BJ (cell line): ENCODE data around the gene PKHD1. TPM values are rescaled to one million over a fixed set of nuclear protein-coding genes. Genes with fewer than 3 reads are reported as not detected.
"Not testable (repeated sequence)": the region's sequence is repeated elsewhere in the genome, so short reads cannot be mapped to it uniquely, and the experiment has no call there.

ENCODE experiments used
- CTCF ChIA-PET: fragments of 350-600 bp; formaldehyde crosslinking; extraction: SDS; loops from one replicate; lab custom pipeline; 2021; ENCODE audit warnings: antibody characterized with exemption, inconsistent platforms; lab: Yijun Ruan, JAX
- POLR2A ChIA-PET: fragments of 300-600 bp; sonication (Branson Sonifier 250); formaldehyde crosslinking; extraction: SDS; loops from one replicate; lab custom pipeline; 2021; ENCODE audit warnings: antibody characterized with exemption; lab: Charles Lee
- DNase-seq: peaks from one replicate; pipeline ENCODE4 v3.0.0-alpha.2; 2011; ENCODE audit warnings: low read depth
- H3K27me3 ChIP-seq: 2 replicates; pipeline ENCODE4 v1.6.0; 2011; ENCODE audit warnings: low read length; ENCODE audit not compliant: control insufficient read depth, insufficient read depth
- H3K36me3 ChIP-seq: 2 replicates; pipeline ENCODE4 v1.5.1; 2011; ENCODE audit warnings: low read length; ENCODE audit not compliant: control insufficient read depth, insufficient read depth
- H3K4me3 ChIP-seq: 2 replicates; pipeline ENCODE4 v1.5.1; 2011; ENCODE audit warnings: low read depth, mild to moderate bottlenecking, control low read depth, low read length
- CTCF ChIP-seq: IDR thresholded peaks from 2 replicates; pipeline ENCODE4 v1.5.1; 2011; ENCODE audit warnings: low read depth, mild to moderate bottlenecking, control low read depth, inconsistent platforms, low read length, moderate library complexity; ENCODE audit not compliant: insufficient read depth
- polyA plus RNA-seq: library from polyadenylated mRNA; depleted of rRNA; stranded (reverse); fragments of >200 nt; gene quantifications from 2 replicates; pipeline ENCODE4 v1.2.3, GENCODE V29; 2011

PKHD1 gene
- polyA plus RNA-seq, 1 experiment, result not detected

DNA sequence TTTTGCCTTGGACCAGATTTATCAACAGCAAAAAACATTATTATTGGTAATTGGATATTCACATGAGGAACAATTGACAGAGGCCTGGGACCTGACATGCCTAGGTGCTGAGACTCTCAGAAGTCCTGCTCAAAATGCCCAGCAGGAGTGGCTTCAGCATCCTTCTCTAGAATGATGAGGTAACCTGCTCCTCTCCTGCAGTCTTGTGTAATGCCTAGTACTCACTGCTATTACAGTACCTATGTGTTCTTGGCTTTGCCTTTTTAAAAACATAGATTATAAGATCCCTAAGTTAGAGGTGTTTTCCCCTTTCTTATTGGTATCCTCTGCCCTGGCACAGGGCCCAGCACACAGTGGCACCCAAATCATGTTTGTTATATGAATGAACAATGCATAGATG, 230.9 kb downstream of the PKHD1 start:
- POLR2A ChIA-PET, result no interaction called here
- CTCF ChIA-PET, result interaction anchor here (1.6 kb wide), 1 partner anchor 12 kb away, joined by 3 read pairs; no protein-coding TSS in a partner anchor
- DNase-seq, result no peak
- no peak for TF ChIP-seq CTCF
- Histone ChIP-seq H3K36me3 (no peaks in the 10 kb centered on the region), H3K27me3 (no peaks in the 10 kb centered on the region), H3K4me3 (no peak overlapping the region)

DNA sequence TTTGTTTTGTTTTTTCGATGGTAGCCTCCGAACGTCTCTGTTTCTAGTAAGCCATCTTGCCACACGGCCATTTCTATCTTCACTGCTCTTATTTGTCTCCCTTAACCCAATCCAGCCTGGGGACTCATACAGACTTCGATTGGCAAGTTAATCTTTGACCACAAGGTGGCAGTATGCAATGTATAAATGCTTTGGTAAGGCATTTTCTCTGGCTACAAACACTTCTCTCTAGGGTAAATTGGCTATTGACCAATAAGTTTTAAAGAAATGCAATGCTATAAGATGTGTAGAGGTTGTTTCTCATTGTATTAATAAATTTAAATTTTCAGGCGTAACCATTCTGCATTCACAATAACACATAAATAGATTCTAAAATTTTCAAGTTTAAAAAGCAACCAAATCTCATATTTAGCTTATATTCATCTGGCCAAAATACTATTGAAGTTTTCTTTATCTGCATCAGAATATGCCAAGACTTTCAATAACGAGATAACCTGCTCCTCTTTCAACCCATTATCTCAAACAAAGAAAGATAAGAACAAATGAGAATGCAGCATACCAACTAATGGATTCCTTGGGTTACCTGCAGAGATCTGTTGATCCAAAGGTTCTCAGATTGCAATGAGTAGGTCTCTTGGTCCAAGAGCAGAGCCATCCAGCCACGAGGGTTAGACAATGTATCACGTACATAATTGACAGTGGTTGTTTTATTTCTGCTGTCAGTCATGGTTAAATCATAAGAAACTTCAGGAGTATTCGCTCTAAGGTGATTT, 231.9 kb downstream of the PKHD1 start:
- POLR2A ChIA-PET, result no interaction called here
- TF ChIP-seq CTCF, result peak; percentile 57
- no peak for DNase-seq
- Histone ChIP-seq H3K27me3 (no peaks in the 10 kb centered on the region), H3K4me3 (no peak overlapping the region), H3K36me3 (no peaks in the 10 kb centered on the region)
- CTCF ChIA-PET, result interaction anchor here (0.7 to 2.6 kb wide), 4 partner anchors 11 to 194 kb away, joined by 3 to 8 read pairs (median 4); no protein-coding TSS in a partner anchor

DNA sequence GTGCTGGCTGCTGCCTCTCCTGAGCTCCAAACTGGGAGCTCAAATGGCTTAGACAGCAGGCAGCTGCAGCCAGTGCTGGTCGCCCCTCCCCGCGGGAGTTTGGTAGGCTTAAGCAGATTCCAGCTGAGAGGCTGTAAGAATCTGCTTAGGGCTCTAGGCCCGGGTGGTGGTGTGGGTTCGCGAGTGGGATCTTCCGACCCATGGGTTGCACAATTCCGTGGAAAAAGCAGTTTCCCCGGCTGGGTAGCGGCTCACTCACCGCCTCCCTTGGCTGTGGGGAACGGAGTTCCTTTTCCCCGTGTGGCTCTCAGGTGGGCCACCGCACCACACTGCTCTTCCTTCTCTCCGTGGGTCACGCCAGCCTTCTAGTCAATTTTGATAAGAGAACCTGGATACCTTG, 232.5 kb downstream of the PKHD1 start:
- Histone ChIP-seq H3K36me3 (no peaks in the 10 kb centered on the region), H3K27me3 (no peaks in the 10 kb centered on the region), H3K4me3 (no peak overlapping the region)
- no peak for DNase-seq
- TF ChIP-seq CTCF, result no peak
- ChIA-PET POLR2A (no interaction called here), CTCF (interaction anchor here (0.7 to 2.9 kb wide), 5 partner anchors 9 to 195 kb away, joined by 3 to 8 read pairs (median 4); no protein-coding TSS in a partner anchor)

DNA sequence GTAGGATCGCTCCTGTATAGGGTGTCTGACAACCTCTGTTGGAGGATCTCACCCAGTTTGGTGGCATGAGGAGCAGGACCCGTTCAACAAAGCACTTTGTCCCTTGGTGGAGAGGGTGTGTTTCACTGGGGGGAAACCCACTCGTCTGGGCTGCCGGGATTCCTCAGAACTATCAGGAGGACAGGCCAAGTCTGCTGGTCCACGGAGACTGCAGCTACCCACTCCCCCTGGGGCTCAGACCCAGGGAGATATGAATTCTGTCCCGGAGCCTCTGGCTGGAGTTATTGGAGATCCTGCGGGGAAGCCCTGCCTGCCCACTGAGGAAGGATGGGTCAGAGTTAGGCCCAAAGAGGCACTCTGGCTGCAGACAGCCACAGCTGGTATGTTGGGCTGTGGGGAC, 233.1 kb downstream of the PKHD1 start:
- DNase-seq, result no peak
- TF ChIP-seq CTCF, result no peak
- CTCF ChIA-PET, result interaction anchor here (0.7 to 2.9 kb wide), 4 partner anchors 9 to 195 kb away, joined by 4 to 8 read pairs (median 6); no protein-coding TSS in a partner anchor
- POLR2A ChIA-PET, result no interaction called here
- Histone ChIP-seq H3K4me3 (no peak overlapping the region), H3K27me3 (no peaks in the 10 kb centered on the region), H3K36me3 (no peaks in the 10 kb centered on the region)

DNA sequence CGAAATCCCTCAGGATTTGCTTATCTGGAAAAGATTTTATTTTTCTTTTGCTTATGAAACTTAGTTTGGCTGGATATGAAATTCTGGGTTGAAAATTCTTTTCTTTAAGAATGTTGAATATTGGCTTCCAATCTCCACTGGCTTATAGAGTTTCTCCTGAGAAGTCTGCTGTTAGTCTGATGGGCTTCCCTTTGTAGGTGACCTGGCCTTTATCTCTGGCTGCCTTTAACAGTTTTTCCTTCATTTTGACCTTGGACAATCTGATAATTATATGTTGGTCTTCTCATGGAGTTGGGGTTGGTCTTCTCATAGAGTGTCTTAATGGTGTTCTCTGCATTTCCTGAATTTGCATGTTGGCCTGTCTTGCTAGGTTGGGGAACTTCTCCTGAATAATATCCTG, 234.3 kb downstream of the PKHD1 start:
- POLR2A ChIA-PET, H3K4me3 ChIP-seq, DNase-seq, H3K36me3 ChIP-seq, H3K27me3 ChIP-seq: not testable (repeated sequence)
- CTCF ChIA-PET, result interaction anchor here (2.9 kb wide), 1 partner anchor 11 kb away, joined by 7 read pairs; no protein-coding TSS in a partner anchor
